AG04449 (cell line): ENCODE measurements around the gene ZIC3.

Experiments used
- CTCF ChIA-PET: fragments of 350-600 bp; formaldehyde crosslinking; extraction: SDS; loops from one replicate; lab custom pipeline; 2021; ENCODE audit warnings: antibody characterized with exemption; lab: Yijun Ruan, JAX
- POLR2A ChIA-PET: fragments of 400-600, 350-600 bp; formaldehyde crosslinking; extraction: SDS; loops from one replicate; lab custom pipeline; 2020; ENCODE audit warnings: antibody characterized with exemption, inconsistent platforms; lab: Yijun Ruan, JAX
- DNase-seq: peaks from one replicate; pipeline ENCODE4 v3.0.0-alpha.2; 2010; ENCODE audit warnings: low read depth, low spot score
- H3K4me3 ChIP-seq: 2 replicates; pipeline ENCODE4 v1.5.1; 2011; ENCODE audit warnings: low read depth, mild to moderate bottlenecking, control low read depth, low read length
- CTCF ChIP-seq: IDR thresholded peaks from one replicate; pipeline ENCODE4 v1.5.1; 2011; ENCODE audit warnings: mild to moderate bottlenecking, moderate library complexity, low read length, control low read depth, inconsistent platforms; ENCODE audit not compliant: insufficient read depth; ENCODE audit errors: missing control alignments

ZIC3 gene

GRCh38 chrX:137565921-137566745, at the start of gene ZIC3:
TSS of gene ZIC3 (plus strand) at chrX:137566127. CDS start at chrX:137566692, 565 bp downstream.
- ChIA-PET CTCF (no interaction called here), POLR2A (no interaction called here)
- TF ChIP-seq CTCF = no peak
- DNase-seq = no peak
- H3K4me3 ChIP-seq = peak within 1 kb of the TSS; percentile 8; the same call in 1 of the 2 replicates

DNA sequence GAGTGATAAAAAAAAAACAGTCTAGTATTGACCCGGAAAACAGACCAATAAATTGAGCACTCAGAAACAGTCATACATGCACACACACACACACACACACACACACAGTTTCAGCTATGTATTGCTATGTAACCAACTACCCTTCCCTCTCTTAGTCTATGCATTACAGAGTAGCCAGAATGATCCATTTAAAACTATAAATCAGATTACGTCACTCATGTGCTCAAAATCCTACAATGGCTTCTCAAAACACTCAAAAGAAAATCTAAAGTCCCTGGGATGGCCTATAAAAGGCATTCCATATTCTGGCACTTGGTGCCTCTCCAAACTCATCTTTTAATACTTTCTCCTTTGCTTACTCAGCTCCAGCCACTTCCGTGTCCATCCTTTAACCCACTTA, 46.5 kb upstream of the ZIC3 start:
- TF ChIP-seq CTCF = no peak
- ChIA-PET POLR2A (no interaction called here), CTCF (no interaction called here)
- DNase-seq = no peak
- no peak overlapping the region for H3K4me3 ChIP-seq

- CTCF ChIA-PET = no interaction called here
- no peak for TF ChIP-seq CTCF
- POLR2A ChIA-PET = no interaction called here
- H3K4me3 ChIP-seq = no peak overlapping the region
- DNase-seq = no peak
Observed at GRCh38 chrX:137545711-137546651, 19.9 kb upstream of the ZIC3 start.

- no peak for TF ChIP-seq CTCF
- CTCF ChIA-PET = no interaction called here
- POLR2A ChIA-PET = no interaction called here
- no peak overlapping the region for H3K4me3 ChIP-seq
- DNase-seq = no peak
Observed at GRCh38 chrX:137547291-137547690, 18.6 kb upstream of the ZIC3 start.

GRCh38 chrX:137548261-137548660, 17.7 kb upstream of the ZIC3 start:
- TF ChIP-seq CTCF = no peak
- ChIA-PET POLR2A (no interaction called here), CTCF (no interaction called here)
- no peak for DNase-seq
- H3K4me3 ChIP-seq = no peak overlapping the region

DNA sequence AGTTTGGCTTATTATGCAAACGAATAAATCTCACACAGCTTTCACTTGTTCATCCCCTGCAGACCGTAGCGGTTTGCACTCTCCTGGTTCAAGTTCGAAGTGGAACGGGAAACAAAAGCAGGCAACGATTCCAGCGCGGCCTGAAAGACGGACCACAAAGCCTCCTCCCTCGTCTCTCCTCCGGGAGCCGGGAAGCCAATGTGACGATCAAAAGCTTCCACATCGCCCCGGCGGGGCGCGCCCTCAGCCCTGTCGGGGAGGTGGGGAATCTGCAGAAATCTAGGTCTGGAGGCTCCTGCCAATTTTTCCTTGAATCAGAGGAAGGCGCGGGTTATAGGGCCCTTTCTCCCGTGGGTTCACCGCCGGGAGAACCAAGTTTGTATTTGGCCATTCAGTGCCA, 16.9 kb upstream of the ZIC3 start:
- no peak for DNase-seq
- no peak for TF ChIP-seq CTCF
- ChIA-PET CTCF (no interaction called here), POLR2A (no interaction called here)
- H3K4me3 ChIP-seq = no peak overlapping the region
